HEK293T (cell line): ENCODE results near the gene BCL2L15.

ENCODE experiments used
- CTCF ChIA-PET: fragments of 350-600 bp; formaldehyde crosslinking; extraction: SDS; loops from one replicate; lab custom pipeline; 2021; ENCODE audit warnings: antibody characterized with exemption, inconsistent platforms; lab: Yijun Ruan, JAX
- POLR2A ChIA-PET: fragments of 350-600 bp; formaldehyde crosslinking; extraction: SDS; loops from one replicate; lab custom pipeline; 2020; ENCODE audit warnings: antibody characterized with exemption, inconsistent platforms; lab: Yijun Ruan, JAX
- DNase-seq: peaks from one replicate; pipeline ENCODE4 v3.0.0; 2012; ENCODE audit warnings: mixed read lengths; ENCODE audit errors: extremely low spot score
- ARNT ChIP-seq: fragments of 450-650 bp; IDR thresholded peaks from 2 replicates; pipeline ENCODE4 v1.6.1; 2017; ENCODE audit warnings: mild to moderate bottlenecking
- BHLHE40 ChIP-seq: fragments of 450-650 bp; IDR thresholded peaks from 2 replicates; pipeline ENCODE4 v1.6.1; 2016; ENCODE audit warnings: mild to moderate bottlenecking, moderate library complexity, borderline replicate concordance
- CTBP1 ChIP-seq: fragments of 450-650 bp; IDR thresholded peaks from 2 replicates; pipeline ENCODE4 v1.6.1; 2016; ENCODE audit warnings: borderline replicate concordance
- ELF4 ChIP-seq: fragments of 450-650 bp; IDR thresholded peaks from 2 replicates; pipeline ENCODE4 v1.6.1; 2017; ENCODE audit warnings: antibody characterized with exemption
- FOXA1 ChIP-seq: fragments of 450-650 bp; IDR thresholded peaks from 2 replicates; pipeline ENCODE4 v1.6.1; 2016; ENCODE audit warnings: mild to moderate bottlenecking
- FOXK2 ChIP-seq: fragments of 450-650 bp; IDR thresholded peaks from 2 replicates; pipeline ENCODE4 v1.6.1; 2016; ENCODE audit warnings: mild to moderate bottlenecking
- FOXM1 ChIP-seq: fragments of 450-650 bp; IDR thresholded peaks from 2 replicates; pipeline ENCODE4 v1.6.1; 2017; ENCODE audit warnings: mild to moderate bottlenecking, borderline replicate concordance
- HDGF ChIP-seq: fragments of 450-650 bp; IDR thresholded peaks from 2 replicates; pipeline ENCODE4 v1.6.1; 2017; ENCODE audit warnings: antibody characterized with exemption, borderline replicate concordance
- L3MBTL2 ChIP-seq: fragments of 450-650 bp; conservative IDR thresholded peaks from 2 replicates; pipeline ENCODE4 v1.6.1; 2016; ENCODE audit warnings: mild to moderate bottlenecking
- LEF1 ChIP-seq: fragments of 450-650 bp; IDR thresholded peaks from 2 replicates; pipeline ENCODE4 v1.6.1; 2017; ENCODE audit warnings: mild to moderate bottlenecking, borderline replicate concordance
- NFRKB ChIP-seq: fragments of 450-650 bp; IDR thresholded peaks from 2 replicates; pipeline ENCODE4 v1.6.1; 2016; ENCODE audit warnings: mild to moderate bottlenecking, moderate library complexity
- PKNOX1 ChIP-seq: fragments of 450-650 bp; IDR thresholded peaks from 2 replicates; pipeline ENCODE4 v1.6.1; 2016
- SP1 ChIP-seq: fragments of 450-650 bp; IDR thresholded peaks from 2 replicates; pipeline ENCODE4 v1.6.1; 2017
- SUZ12 ChIP-seq: fragments of 450-650 bp; IDR thresholded peaks from 2 replicates; pipeline ENCODE4 v1.6.1; 2016; ENCODE audit warnings: mild to moderate bottlenecking
- TARDBP ChIP-seq: fragments of 450-650 bp; IDR thresholded peaks from 2 replicates; pipeline ENCODE4 v1.6.1; 2016
- ZNF384 ChIP-seq: fragments of 450-650 bp; IDR thresholded peaks from 2 replicates; pipeline ENCODE4 v1.6.1; 2016

BCL2L15 gene

GRCh38 chr1:113924473-113924872 is 37.1 kb upstream of the BCL2L15 start:
- ChIA-PET POLR2A (interaction anchor here (1.1 to 1.7 kb wide), 2 partner anchors 13 to 18 kb away, joined by 3 read pairs; no protein-coding TSS in a partner anchor), CTCF (interaction anchor here (0.6 to 0.7 kb wide), 2 partner anchors 9 to 54 kb away, joined by 3 read pairs; no protein-coding TSS in a partner anchor)
- TF ChIP-seq ELF4: no peak
- no peak for TF ChIP-seq HDGF
- TF ChIP-seq NFRKB: no peak
- no peak for TF ChIP-seq FOXM1
- TF ChIP-seq FOXA1: no peak
- no peak for DNase-seq

- ChIA-PET CTCF (no interaction called here), POLR2A (no interaction called here)
- TF ChIP-seq ELF4: no peak
- TF ChIP-seq ZNF384: no peak
- TF ChIP-seq NFRKB: no peak
- no peak for TF ChIP-seq L3MBTL2
- TF ChIP-seq CTBP1: no peak
- TF ChIP-seq BHLHE40: no peak
- no peak for TF ChIP-seq FOXM1
- no peak for TF ChIP-seq SP1
- TF ChIP-seq SUZ12: no peak
- no peak for TF ChIP-seq TARDBP
- TF ChIP-seq PKNOX1: no peak
- TF ChIP-seq FOXK2: no peak
- no peak for TF ChIP-seq FOXA1
- no peak for DNase-seq
Measured at GRCh38 chr1:113922957-113923356, 35.6 kb upstream of the BCL2L15 start.

DNA sequence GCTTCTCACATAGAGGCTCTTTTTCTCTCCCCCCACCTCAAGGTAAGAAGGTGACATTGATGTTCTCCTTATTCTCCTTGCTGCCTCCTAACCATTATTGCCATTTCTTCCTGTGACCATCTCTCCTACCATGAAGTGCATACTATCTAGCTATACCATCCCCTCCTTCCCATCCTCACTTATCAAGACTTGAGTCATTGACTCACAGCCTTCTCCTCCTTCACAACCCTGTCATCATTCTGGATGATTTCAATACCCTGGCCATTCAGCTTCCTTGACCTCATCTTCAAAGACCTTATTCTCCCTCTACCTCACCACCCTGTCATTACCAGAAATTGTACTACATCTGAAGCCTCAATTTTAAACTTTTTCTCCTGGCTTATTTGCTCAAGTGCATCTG is 30.9 kb upstream of the BCL2L15 start:
- DNase-seq: no peak
- POLR2A ChIA-PET: interaction anchor here (1.3 to 2.7 kb wide), 2 partner anchors 11 to 14 kb away, joined by 3 to 15 read pairs; partner anchors contain the start of genes AP4B1, DCLRE1B and HIPK1
- no peak for TF ChIP-seq BHLHE40
- TF ChIP-seq L3MBTL2: no peak
- no peak for TF ChIP-seq SP1
- no peak for TF ChIP-seq ZNF384
- TF ChIP-seq FOXA1: no peak
- TF ChIP-seq ARNT: no peak
- no peak for TF ChIP-seq ELF4
- no peak for TF ChIP-seq SUZ12
- TF ChIP-seq FOXM1: no peak
- TF ChIP-seq NFRKB: no peak
- no peak for TF ChIP-seq CTBP1
- TF ChIP-seq PKNOX1: no peak
- TF ChIP-seq FOXK2: no peak
- CTCF ChIA-PET: no interaction called here

- ChIA-PET CTCF (interaction anchor here (0.6 kb wide), 1 partner anchor 845 kb away, joined by 3 read pairs; the partner anchor contains the start of gene LRIG2), POLR2A (interaction anchor here (1.3 to 2.7 kb wide), 2 partner anchors 12 to 13 kb away, joined by 3 to 15 read pairs; partner anchors contain the start of genes AP4B1, DCLRE1B and HIPK1)
- no peak for TF ChIP-seq CTBP1
- no peak for TF ChIP-seq ARNT
- TF ChIP-seq NFRKB: no peak
- no peak for TF ChIP-seq TARDBP
- no peak for TF ChIP-seq L3MBTL2
- TF ChIP-seq ZNF384: no peak
- TF ChIP-seq PKNOX1: no peak
- no peak for TF ChIP-seq SP1
- TF ChIP-seq FOXK2: no peak
- no peak for TF ChIP-seq LEF1
- TF ChIP-seq ELF4: no peak
- no peak for TF ChIP-seq SUZ12
- no peak for TF ChIP-seq HDGF
- TF ChIP-seq BHLHE40: no peak
- TF ChIP-seq FOXA1: no peak
- no peak for TF ChIP-seq FOXM1
- no peak for DNase-seq
Measured at GRCh38 chr1:113917400-113918082, 30.2 kb upstream of the BCL2L15 start.

- ChIA-PET CTCF (no interaction called here), POLR2A (interaction anchor here (2.7 kb wide), 1 partner anchor 12 kb away, joined by 15 read pairs; the partner anchor contains the start of gene HIPK1)
- no peak for DNase-seq
- TF ChIP-seq FOXA1 (no peak), ARNT (no peak), HDGF (no peak)
Measured at GRCh38 chr1:113916974-113917373, 29.6 kb upstream of the BCL2L15 start.
